Glomerular endothelial cell (primary cell): ENCODE data around the gene TCHHL1. TPM values are rescaled to one million over a fixed set of nuclear protein-coding genes. Genes with fewer than 3 reads are reported as not detected.
"Not testable (repeated sequence)": the region's sequence is repeated elsewhere in the genome, so short reads cannot be mapped to it uniquely, and the experiment has no call there.

Experiments
- DNase-seq: peaks from one replicate; pipeline ENCODE4 v3.0.0-alpha.2; 2011; ENCODE audit warnings: low read depth, low spot score; ENCODE audit errors: extremely low read depth
- total RNA-seq: library from RNA; depleted of rRNA; stranded (reverse); fragments of >200 nt; gene quantifications from 2 replicates; pipeline ENCODE4 v1.2.3, GENCODE V29; 2015

The TCHHL1 gene
- total RNA-seq, 1 donor from 2014 or later, result not detected

- DNase-seq, result no peak
Observed at GRCh38 chr1:152096931-152097330, 8.1 kb upstream of the TCHHL1 start.

GRCh38 chr1:152086760-152087159 lies 2.1 kb downstream of the TCHHL1 start:
- DNase-seq, result no peak

- no peak for DNase-seq
Observed at GRCh38 chr1:152084853-152085252, 4.0 kb downstream of the TCHHL1 start.

GRCh38 chr1:152081026-152081425 lies 7.8 kb downstream of the TCHHL1 start:
- not testable (repeated sequence) for DNase-seq

- DNase-seq, result not testable (repeated sequence)
Observed at GRCh38 chr1:152080494-152080893, 8.4 kb downstream of the TCHHL1 start.

GRCh38 chr1:152078831-152079441 lies 9.9 kb downstream of the TCHHL1 start:
- DNase-seq, result no peak

GRCh38 chr1:152072311-152072710 lies 16.6 kb downstream of the TCHHL1 start:
- no peak for DNase-seq

GRCh38 chr1:152071123-152071522 lies 17.7 kb downstream of the TCHHL1 start:
- DNase-seq, result no peak

- DNase-seq, result no peak
Observed at GRCh38 chr1:152067929-152068328, 20.9 kb downstream of the TCHHL1 start.

- DNase-seq, result no peak
Observed at GRCh38 chr1:152067150-152067549, 21.7 kb downstream of the TCHHL1 start.

GRCh38 chr1:152061952-152062351 lies 26.9 kb downstream of the TCHHL1 start:
- no peak for DNase-seq

- no peak for DNase-seq
Observed at GRCh38 chr1:152053375-152053774, 35.5 kb downstream of the TCHHL1 start.

GRCh38 chr1:152052606-152053005 lies 36.3 kb downstream of the TCHHL1 start:
- no peak for DNase-seq

- no peak for DNase-seq
Observed at GRCh38 chr1:152050886-152051675, 37.8 kb downstream of the TCHHL1 start.

GRCh38 chr1:152049291-152050083 lies 39.4 kb downstream of the TCHHL1 start:
- no peak for DNase-seq

GRCh38 chr1:152048416-152049009 lies 40.4 kb downstream of the TCHHL1 start:
- no peak for DNase-seq

- DNase-seq, result peak; percentile 57
Observed at GRCh38 chr1:152047730-152048415, 41.0 kb downstream of the TCHHL1 start.

GRCh38 chr1:152047413-152047729 lies 41.5 kb downstream of the TCHHL1 start:
- DNase-seq, result no peak

- no peak for DNase-seq
Observed at GRCh38 chr1:152044386-152044785, 44.5 kb downstream of the TCHHL1 start.

GRCh38 chr1:152043870-152044269 lies 45.0 kb downstream of the TCHHL1 start:
- no peak for DNase-seq

- no peak for DNase-seq
Observed at GRCh38 chr1:152042030-152042429, 46.8 kb downstream of the TCHHL1 start.
